Activated CD4-positive, CD25-positive, alpha-beta regulatory T cell treated with anti-CD3 and anti-CD28 coated beads, Interleukin-2, amount 50 U/mL, for 24 hours (primary cell): Measurements from ENCODE around the gene LY6G5C.

Experiments used
- ATAC-seq, 2 donors: fragments of 150-1000 bp; cut with Tn5 transposase; one replicate each; pipeline ENCODE4 v1.10.0; 2021; ENCODE audit warnings: mild to moderate bottlenecking in 1 of 2, moderate library complexity in 1 of 2

The LY6G5C gene

GRCh38 chr6:31680226-31681134 is at the start of gene LY6G5C:
Gene LY6G5C (minus strand): TSS chr6:31681067. CDS start chr6:31680373, 694 bp downstream.
- ATAC-seq = peak; percentile 73 to 77

GRCh38 chr6:31729979-31730630 is 49.2 kb upstream of the LY6G5C start:
- peak; percentile 31 to 45 for ATAC-seq

- peak; percentile 71 to 74 for ATAC-seq
Measured at GRCh38 chr6:31729515-31729978, 48.7 kb upstream of the LY6G5C start.

- peak; percentile 14 to 25 for ATAC-seq
Measured at GRCh38 chr6:31728767-31729514, 48.1 kb upstream of the LY6G5C start, which contains the start of gene DDAH2. Gene DDAH2 (minus strand): TSS chr6:31729299. CDS start chr6:31729161, 138 bp downstream.

- ATAC-seq = no peak
Measured at GRCh38 chr6:31727717-31728671, 47.1 kb upstream of the LY6G5C start.

- ATAC-seq = peak in 1 of 2 donors; percentile 32
Measured at GRCh38 chr6:31727034-31727716, 46.3 kb upstream of the LY6G5C start.

GRCh38 chr6:31725502-31726350 is 44.9 kb upstream of the LY6G5C start:
- no peak for ATAC-seq

GRCh38 chr6:31723980-31724691 is 43.3 kb upstream of the LY6G5C start:
- no peak for ATAC-seq

GRCh38 chr6:31723245-31723979 is 42.5 kb upstream of the LY6G5C start, which contains the start of gene MPIG6B:
Gene MPIG6B (plus strand): TSS chr6:31723373. CDS start chr6:31723384, 11 bp downstream.
- ATAC-seq = no peak

- ATAC-seq = no peak
Measured at GRCh38 chr6:31722173-31722572, 41.3 kb upstream of the LY6G5C start.

GRCh38 chr6:31721351-31722020 is 40.6 kb upstream of the LY6G5C start, which contains the start of gene LY6G6C:
Gene LY6G6C (minus strand): TSS chr6:31721746. CDS start chr6:31721679, 67 bp downstream.
- ATAC-seq = no peak

- no peak for ATAC-seq
Measured at GRCh38 chr6:31720196-31720770, 39.4 kb upstream of the LY6G5C start.

- no peak for ATAC-seq
Measured at GRCh38 chr6:31719001-31719400, 38.1 kb upstream of the LY6G5C start.

- ATAC-seq = no peak
Measured at GRCh38 chr6:31718265-31718664, 37.4 kb upstream of the LY6G5C start.

GRCh38 chr6:31717499-31718222 is 36.8 kb upstream of the LY6G5C start:
- ATAC-seq = no peak
